ENCODE results near the gene KIF20B. TPM values are rescaled to one million over a fixed set of nuclear protein-coding genes. Genes with fewer than 3 reads are reported as not detected.

Gene KIF20B
- polyA plus RNA-seq, 6 donors from 2014 or later: 17.3 to 38.0 (median 25.0) TPM

DNA sequence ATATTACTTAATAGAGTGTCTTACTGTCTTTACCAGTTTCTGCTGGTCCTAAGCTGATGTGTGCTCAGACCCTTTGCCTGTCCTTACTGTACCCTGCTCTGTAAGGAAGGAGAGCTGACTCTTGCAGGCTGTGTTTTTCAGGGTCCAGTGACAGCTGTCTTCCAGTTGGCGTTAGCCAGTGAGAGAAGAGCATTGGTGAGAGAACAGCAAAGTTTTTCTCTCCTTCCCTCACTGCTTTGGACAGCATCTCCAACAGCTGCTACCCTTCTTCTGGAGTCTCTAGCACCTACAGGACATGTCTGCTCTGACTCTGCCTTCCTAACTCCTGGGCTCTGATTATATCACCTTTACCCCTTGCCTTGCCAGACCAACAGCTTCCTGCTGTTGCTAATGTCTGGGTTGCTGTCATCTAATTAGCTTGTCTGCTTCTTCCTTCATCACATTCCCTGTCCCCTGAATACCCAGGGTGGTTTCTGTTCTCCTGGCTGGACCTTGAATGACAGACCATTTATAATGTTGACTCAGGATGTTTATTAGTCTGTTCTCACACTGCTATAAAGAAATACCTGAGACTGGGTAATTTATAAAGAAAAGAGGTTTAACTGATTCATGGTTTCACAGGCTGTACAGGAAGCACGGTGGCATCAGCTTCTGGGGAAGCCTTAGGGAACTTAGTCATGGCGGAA lies 32.9 kb upstream of the KIF20B start:
- Mint-ChIP-seq H3K4me3 (no peak overlapping the region), H3K9me3 (no peaks in the 10 kb centered on the region), H3K4me1 (peaks cover 0 to 7% (median 6%) of the 10 kb centered on the region in 3 donors), H3K27me3 (peaks cover 0 to 12% (median 7%) of the 10 kb centered on the region in 3 donors), H3K36me3 (no peaks in the 10 kb centered on the region), H3K27ac (no peak overlapping the region)
- ATAC-seq (ENCODE audit: low read depth in 2 of 2) (no peak), DNase-seq (no peak)

- H3K4me1 Mint-ChIP-seq: peaks cover 0 to 11% (median 9%) of the 10 kb centered on the region in 3 donors
- no peaks in the 10 kb centered on the region for H3K36me3 Mint-ChIP-seq
- no peak overlapping the region for H3K27ac Mint-ChIP-seq
- DNase-seq (no peak), ATAC-seq (ENCODE audit: low read depth in 2 of 2) (no peak)
- H3K9me3 Mint-ChIP-seq: no peaks in the 10 kb centered on the region
- H3K4me3 Mint-ChIP-seq: no peak overlapping the region
- H3K27me3 Mint-ChIP-seq: peaks cover 0 to 12% (median 7%) of the 10 kb centered on the region in 3 donors
These were observed 31.4 kb upstream of the KIF20B start for GRCh38 chr10:89669985-89670384.

DNA sequence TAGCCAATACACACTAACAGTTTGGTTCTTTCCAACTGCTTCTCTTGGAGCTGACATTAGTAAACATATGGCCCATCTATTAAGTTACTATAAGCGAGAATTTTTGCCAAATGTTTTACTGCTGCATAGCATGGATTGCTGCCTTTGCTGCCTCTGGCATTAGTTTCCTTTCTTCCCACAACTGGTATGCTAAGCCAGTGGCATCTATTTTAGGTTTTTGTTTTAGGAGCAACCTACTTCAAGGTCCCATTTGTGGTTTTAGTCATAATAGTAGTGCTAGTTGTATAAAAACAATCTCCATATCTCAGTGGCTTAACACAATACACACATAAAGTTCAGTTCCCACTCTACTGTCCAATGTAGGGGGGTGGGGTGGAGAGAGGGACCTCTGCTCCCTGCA lies 30.5 kb upstream of the KIF20B start:
- Mint-ChIP-seq H3K36me3 (no peaks in the 10 kb centered on the region), H3K27me3 (peaks cover 0 to 12% (median 7%) of the 10 kb centered on the region in 3 donors), H3K27ac (no peak overlapping the region), H3K4me1 (peaks cover 0 to 11% (median 9%) of the 10 kb centered on the region in 3 donors), H3K9me3 (no peaks in the 10 kb centered on the region), H3K4me3 (no peak overlapping the region)
- DNase-seq (no peak), ATAC-seq (ENCODE audit: low read depth in 2 of 2) (no peak)

GRCh38 chr10:89677341-89677740 lies 24.0 kb upstream of the KIF20B start:
- no peak overlapping the region for H3K27ac Mint-ChIP-seq

DNA sequence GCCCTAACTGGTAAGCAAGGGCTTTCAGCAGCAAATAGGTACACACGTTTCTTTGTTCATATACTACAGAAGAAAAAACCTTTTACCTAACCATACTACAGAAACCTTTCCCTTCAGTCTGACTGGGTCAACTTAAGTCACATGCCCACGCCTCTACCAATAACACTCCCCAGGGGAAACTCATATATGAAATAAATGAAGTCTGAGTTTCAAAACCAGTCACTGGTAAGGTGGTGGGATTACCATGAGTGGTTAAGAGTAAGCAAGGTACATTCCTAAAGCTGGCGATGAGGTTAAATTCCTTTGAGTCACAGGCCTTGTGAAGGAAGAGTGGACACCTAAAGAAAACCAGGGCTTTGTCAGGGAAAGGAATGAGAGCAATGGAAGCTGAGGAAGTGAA lies 21.4 kb upstream of the KIF20B start:
- Mint-ChIP-seq H3K27me3 (peaks cover 4 to 7% (median 5%) of the 10 kb centered on the region in 3 donors), H3K4me3 (no peak overlapping the region), H3K9me3 (no peaks in the 10 kb centered on the region), H3K36me3 (no peaks in the 10 kb centered on the region), H3K4me1 (no peaks in the 10 kb centered on the region), H3K27ac (no peak overlapping the region)
- ATAC-seq (ENCODE audit: low read depth in 2 of 2) (no peak), DNase-seq (no peak)

More at GRCh38 chr10:89677341-89677740, 24.0 kb upstream of the KIF20B start:
- H3K27me3 Mint-ChIP-seq: peaks cover 4 to 8% (median 7%) of the 10 kb centered on the region in 3 donors
- H3K36me3 Mint-ChIP-seq: no peaks in the 10 kb centered on the region
- H3K4me1 Mint-ChIP-seq: peaks cover 0 to 11% (median 9%) of the 10 kb centered on the region in 3 donors
- H3K4me3 Mint-ChIP-seq: no peak overlapping the region
- ATAC-seq (ENCODE audit: low read depth in 2 of 2) (no peak), DNase-seq (no peak)
- H3K9me3 Mint-ChIP-seq: no peaks in the 10 kb centered on the region

- Mint-ChIP-seq H3K27me3 (peaks cover 4 to 7% (median 5%) of the 10 kb centered on the region in 3 donors), H3K36me3 (no peaks in the 10 kb centered on the region), H3K27ac (no peak overlapping the region), H3K9me3 (no peaks in the 10 kb centered on the region), H3K4me3 (no peak overlapping the region), H3K4me1 (peaks cover 0 to 4% (median 0%) of the 10 kb centered on the region in 3 donors)
- DNase-seq (no peak), ATAC-seq (ENCODE audit: low read depth in 2 of 2) (no peak)
These were observed 17.5 kb upstream of the KIF20B start for GRCh38 chr10:89683883-89684282.

- H3K27me3 Mint-ChIP-seq: peaks cover 4 to 7% (median 5%) of the 10 kb centered on the region in 3 donors
- H3K27ac Mint-ChIP-seq: no peak overlapping the region
- no peak overlapping the region for H3K4me3 Mint-ChIP-seq
- DNase-seq (no peak), ATAC-seq (ENCODE audit: low read depth in 2 of 2) (no peak)
- H3K36me3 Mint-ChIP-seq: no peaks in the 10 kb centered on the region
- peaks cover 0 to 4% (median 0%) of the 10 kb centered on the region in 3 donors for H3K4me1 Mint-ChIP-seq
- H3K9me3 Mint-ChIP-seq: no peaks in the 10 kb centered on the region
These were observed 16.8 kb upstream of the KIF20B start for GRCh38 chr10:89684604-89685003.

DNA sequence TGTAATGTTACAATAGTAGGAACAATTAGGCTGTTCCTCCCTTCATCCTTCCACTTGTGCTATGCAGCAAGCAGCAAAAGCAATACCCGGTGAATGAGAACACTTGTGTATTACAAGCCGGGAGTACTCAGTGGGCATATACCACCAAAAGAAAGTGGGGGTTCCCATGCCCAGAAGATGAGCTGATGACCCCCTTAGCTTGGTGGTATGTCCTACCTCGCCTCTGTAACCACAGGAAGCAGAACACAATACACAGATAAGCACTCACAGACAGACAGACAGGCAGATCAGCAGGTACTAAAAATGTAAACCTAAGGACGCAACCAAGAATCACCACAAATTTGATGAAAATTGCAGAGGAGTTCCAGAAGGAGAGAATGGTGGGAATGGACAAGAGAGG lies 15.5 kb upstream of the KIF20B start:
- Mint-ChIP-seq H3K36me3 (no peaks in the 10 kb centered on the region), H3K27me3 (no peaks in the 10 kb centered on the region), H3K4me1 (peaks cover 0 to 4% (median 0%) of the 10 kb centered on the region in 3 donors), H3K27ac (no peak overlapping the region), H3K9me3 (no peaks in the 10 kb centered on the region), H3K4me3 (no peak overlapping the region)
- ATAC-seq (ENCODE audit: low read depth in 2 of 2) (no peak), DNase-seq (no peak)

- H3K27me3 Mint-ChIP-seq: no peaks in the 10 kb centered on the region
- no peak overlapping the region for H3K4me3 Mint-ChIP-seq
- H3K27ac Mint-ChIP-seq: no peak overlapping the region
- DNase-seq (no peak), ATAC-seq (ENCODE audit: low read depth in 2 of 2) (no peak)
- H3K4me1 Mint-ChIP-seq: peaks cover 0 to 4% (median 0%) of the 10 kb centered on the region in 3 donors
- peaks cover 0 to 8% of the 10 kb centered on the region in 2 donors for H3K36me3 Mint-ChIP-seq
- no peaks in the 10 kb centered on the region for H3K9me3 Mint-ChIP-seq
These were observed 11.4 kb upstream of the KIF20B start for GRCh38 chr10:89690027-89690426.

- Mint-ChIP-seq H3K9me3 (no peaks in the 10 kb centered on the region), H3K27ac (no peak overlapping the region), H3K4me1 (peaks cover 0 to 4% (median 0%) of the 10 kb centered on the region in 3 donors), H3K4me3 (no peak overlapping the region), H3K27me3 (no peaks in the 10 kb centered on the region), H3K36me3 (peaks cover 0 to 8% of the 10 kb centered on the region in 2 donors)
- no peak for ATAC-seq (ENCODE audit: low read depth in 2 of 2)
- no peak for DNase-seq
These were observed 9.0 kb upstream of the KIF20B start for GRCh38 chr10:89692416-89692815.

DNA sequence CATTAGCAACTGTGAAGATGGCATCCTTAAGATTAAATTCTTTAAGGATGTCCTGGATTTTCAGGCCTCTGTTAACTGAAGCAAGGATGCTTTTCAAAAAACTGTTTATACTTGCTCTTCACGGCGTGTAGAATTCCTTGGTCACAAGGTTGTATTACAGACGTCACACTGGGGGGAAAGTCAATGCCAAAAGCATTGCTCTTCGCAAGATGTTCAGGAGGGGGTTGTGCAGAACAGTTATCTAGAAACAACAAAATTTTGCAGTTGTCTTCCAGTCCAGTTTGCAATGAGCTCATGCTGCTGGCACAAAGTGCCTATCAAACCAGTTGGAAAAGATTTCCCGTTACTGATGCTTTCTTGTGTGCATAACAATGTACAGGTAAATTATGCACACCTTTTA lies 8.2 kb upstream of the KIF20B start:
- Mint-ChIP-seq H3K4me3 (no peak overlapping the region), H3K27me3 (no peaks in the 10 kb centered on the region), H3K4me1 (no peaks in the 10 kb centered on the region), H3K9me3 (no peaks in the 10 kb centered on the region), H3K36me3 (peaks cover 0 to 8% of the 10 kb centered on the region in 2 donors), H3K27ac (peak overlapping the region in 1 of 6 donors; percentile 12)
- no peak for ATAC-seq (ENCODE audit: low read depth in 2 of 2)
- DNase-seq: no peak

DNA sequence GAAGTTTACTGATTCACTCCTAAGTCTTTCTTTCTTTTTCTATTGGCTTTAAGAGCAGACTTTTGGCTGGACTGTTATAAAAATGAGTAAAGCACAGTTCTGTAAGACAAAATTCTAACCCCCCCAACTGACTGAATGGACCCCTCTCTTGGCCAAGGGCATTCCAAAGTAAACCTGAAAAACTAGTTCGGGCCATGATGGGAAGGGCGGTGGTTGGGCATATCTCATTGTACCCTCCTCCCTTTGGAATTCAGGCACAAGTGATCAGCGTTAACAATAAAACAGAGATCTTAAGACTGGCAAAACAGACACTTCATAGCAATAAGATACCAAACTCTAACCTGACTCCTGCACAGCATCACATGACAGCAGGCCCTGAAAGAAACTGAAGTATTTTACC lies 6.1 kb upstream of the KIF20B start:
- Mint-ChIP-seq H3K27me3 (no peaks in the 10 kb centered on the region), H3K4me1 (no peaks in the 10 kb centered on the region), H3K36me3 (peaks cover 0 to 8% of the 10 kb centered on the region in 2 donors), H3K4me3 (peak overlapping the region in 1 of 8 donors; percentile 4), H3K27ac (no peak overlapping the region), H3K9me3 (no peaks in the 10 kb centered on the region)
- ATAC-seq (ENCODE audit: low read depth in 2 of 2) (no peak), DNase-seq (no peak)

- Mint-ChIP-seq H3K4me3 (peak overlapping the region in 1 of 8 donors; percentile 57), H3K27ac (no peak overlapping the region), H3K36me3 (peaks cover 0 to 4% of the 10 kb centered on the region in 2 donors), H3K4me1 (peaks cover 16 to 22% (median 19%) of the 10 kb centered on the region in 3 donors), H3K9me3 (no peaks in the 10 kb centered on the region), H3K27me3 (no peaks in the 10 kb centered on the region)
- ATAC-seq (ENCODE audit: low read depth in 2 of 2) (no peak), DNase-seq (no peak)
These were observed 3.4 kb upstream of the KIF20B start for GRCh38 chr10:89697946-89698345.

DNA sequence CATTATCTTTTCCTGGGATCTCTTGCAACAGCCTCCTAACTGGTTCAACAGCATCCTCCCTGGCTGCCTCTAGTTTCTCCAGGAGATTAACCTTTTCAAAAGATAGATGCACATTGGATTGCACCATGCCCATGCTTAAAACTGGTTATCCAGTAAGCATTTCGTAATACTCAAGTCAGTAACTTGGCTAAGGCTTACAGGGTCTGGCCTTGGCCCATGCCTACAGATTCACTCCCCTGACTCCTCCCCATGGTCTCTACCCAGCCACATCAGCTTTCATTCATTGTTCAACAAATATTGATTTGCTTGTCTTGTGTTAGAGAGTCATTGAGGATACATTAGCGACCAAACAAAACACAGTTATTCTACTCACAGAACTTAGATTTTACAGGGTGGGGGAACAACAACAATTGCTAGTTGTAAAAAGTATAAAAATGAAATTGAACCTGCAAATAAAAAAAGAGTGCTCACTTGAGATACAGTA lies 1.8 kb upstream of the KIF20B start:
- DNase-seq: no peak
- Mint-ChIP-seq H3K4me1 (peaks cover 19 to 27% (median 20%) of the 10 kb centered on the region in 3 donors), H3K4me3 (peak overlapping the region in 7 of 8 donors; percentile 1 to 94 (median 35)), H3K9me3 (no peaks in the 10 kb centered on the region), H3K27me3 (no peaks in the 10 kb centered on the region), H3K27ac (peak overlapping the region in 1 of 6 donors; percentile 49), H3K36me3 (no peaks in the 10 kb centered on the region)
- no peak for ATAC-seq (ENCODE audit: low read depth in 2 of 2)

Data from naive B cell (primary cell).